ENCODE measurements around the gene CISD1.
"Not testable (repeated sequence)": the region's sequence is repeated elsewhere in the genome, so short reads cannot be mapped to it uniquely, and the experiment has no call there.

The CISD1 gene

GRCh38 chr10:58239561-58240169 is 29.3 kb upstream of the CISD1 start:
- no peak for TF ChIP-seq CTCF (IDR thresholded peaks at IDR 0.05)
- Mint-ChIP-seq H3K27ac (no peak overlapping the region), H3K36me3 (ENCODE audit: low read depth) (peaks cover 88% of the 10 kb centered on the region), H3K27me3 (ENCODE audit: low read depth, poor library complexity) (no peaks in the 10 kb centered on the region), H3K4me1 (peaks cover 8% of the 10 kb centered on the region), H3K9me3 (peaks cover 47% of the 10 kb centered on the region), H3K4me3 (no peak overlapping the region)
- no peak for DNase-seq

- Mint-ChIP-seq H3K4me1 (peaks cover 8% of the 10 kb centered on the region), H3K27ac (peak overlapping the region; percentile 2), H3K27me3 (ENCODE audit: low read depth, poor library complexity) (no peaks in the 10 kb centered on the region), H3K4me3 (no peak overlapping the region), H3K36me3 (ENCODE audit: low read depth) (peaks cover 87% of the 10 kb centered on the region), H3K9me3 (peaks cover 46% of the 10 kb centered on the region)
- DNase-seq: no peak
- no peak for TF ChIP-seq CTCF (IDR thresholded peaks at IDR 0.05)
Observed at GRCh38 chr10:58240531-58240930, 28.4 kb upstream of the CISD1 start.

- TF ChIP-seq CTCF (IDR thresholded peaks at IDR 0.05): no peak
- Mint-ChIP-seq H3K27me3 (ENCODE audit: low read depth, poor library complexity) (no peaks in the 10 kb centered on the region), H3K4me1 (peaks cover 8% of the 10 kb centered on the region), H3K4me3 (no peak overlapping the region), H3K36me3 (ENCODE audit: low read depth) (peaks cover 80% of the 10 kb centered on the region), H3K27ac (peak overlapping the region; percentile 2), H3K9me3 (peaks cover 44% of the 10 kb centered on the region)
- no peak for DNase-seq
Observed at GRCh38 chr10:58241346-58241745, 27.6 kb upstream of the CISD1 start.

GRCh38 chr10:58243269-58243668 is 25.7 kb upstream of the CISD1 start:
- Mint-ChIP-seq H3K27me3 (ENCODE audit: low read depth, poor library complexity) (no peaks in the 10 kb centered on the region), H3K4me3 (no peak overlapping the region), H3K27ac (no peak overlapping the region), H3K9me3 (peaks cover 57% of the 10 kb centered on the region), H3K4me1 (peaks cover 8% of the 10 kb centered on the region), H3K36me3 (ENCODE audit: low read depth) (peaks cover 61% of the 10 kb centered on the region)
- no peak for DNase-seq
- TF ChIP-seq CTCF (IDR thresholded peaks at IDR 0.05): no peak

GRCh38 chr10:58243801-58244200 is 25.2 kb upstream of the CISD1 start:
- H3K4me1 Mint-ChIP-seq; DNase-seq; H3K27ac Mint-ChIP-seq; H3K4me3 Mint-ChIP-seq; H3K27me3 Mint-ChIP-seq (ENCODE audit: low read depth, poor library complexity): not testable (repeated sequence)
- H3K36me3 Mint-ChIP-seq (ENCODE audit: low read depth): peaks cover 66% of the 10 kb centered on the region
- peaks cover 63% of the 10 kb centered on the region for H3K9me3 Mint-ChIP-seq

GRCh38 chr10:58244242-58244641 is 24.7 kb upstream of the CISD1 start:
- H3K4me1 Mint-ChIP-seq; H3K4me3 Mint-ChIP-seq; H3K27ac Mint-ChIP-seq; H3K27me3 Mint-ChIP-seq (ENCODE audit: low read depth, poor library complexity); DNase-seq: not testable (repeated sequence)
- peaks cover 67% of the 10 kb centered on the region for H3K9me3 Mint-ChIP-seq
- H3K36me3 Mint-ChIP-seq (ENCODE audit: low read depth): peaks cover 68% of the 10 kb centered on the region

GRCh38 chr10:58244666-58245065 is 24.3 kb upstream of the CISD1 start:
- DNase-seq; H3K4me3 Mint-ChIP-seq; H3K27me3 Mint-ChIP-seq (ENCODE audit: low read depth, poor library complexity); H3K4me1 Mint-ChIP-seq; H3K27ac Mint-ChIP-seq: not testable (repeated sequence)
- peaks cover 71% of the 10 kb centered on the region for H3K9me3 Mint-ChIP-seq
- H3K36me3 Mint-ChIP-seq (ENCODE audit: low read depth): peaks cover 68% of the 10 kb centered on the region

Data from nephron progenitor cell (in vitro differentiated cells).